Subcutaneous adipose tissue (tissue), 4 donors: Measurements from ENCODE around the gene RPP40. TPM values are rescaled to one million over a fixed set of nuclear protein-coding genes. Genes with fewer than 3 reads are reported as not detected.

Experiments
- CTCF ChIP-seq: fragments of 450-650 bp; IDR thresholded peaks from one replicate; pipeline ENCODE4 v1.5.1; 2016; ENCODE audit warnings: low read depth, mild to moderate bottlenecking, control low read depth, antibody characterized with exemption, moderate library complexity
- total RNA-seq, 4 donors: library from RNA; depleted of rRNA; stranded (reverse); fragments of >200 nt; gene quantifications; one replicate each; pipeline ENCODE4 v1.1.0, GENCODE V29; 2016

Gene RPP40
- total RNA-seq, 4 donors from 2014 or later, result 3.0 to 12.4 (median 6.4) TPM

GRCh38 chr6:5042436-5042835 is 38.6 kb upstream of the RPP40 start:
- TF ChIP-seq CTCF, result no peak

GRCh38 chr6:5041955-5042354 is 38.1 kb upstream of the RPP40 start:
- TF ChIP-seq CTCF, result no peak

- no peak for TF ChIP-seq CTCF
These were observed 32.4 kb upstream of the RPP40 start for GRCh38 chr6:5036269-5036668.

GRCh38 chr6:5034736-5035135 is 30.9 kb upstream of the RPP40 start:
- no peak for TF ChIP-seq CTCF

GRCh38 chr6:5034328-5034727 is 30.5 kb upstream of the RPP40 start:
- no peak for TF ChIP-seq CTCF

GRCh38 chr6:5031150-5031549 is 27.3 kb upstream of the RPP40 start:
- no peak for TF ChIP-seq CTCF

- TF ChIP-seq CTCF, result no peak
These were observed 26.8 kb upstream of the RPP40 start for GRCh38 chr6:5030596-5031136.
